ENCODE measurements around the gene CA6.
"Not testable (repeated sequence)": the region's sequence is repeated elsewhere in the genome, so short reads cannot be mapped to it uniquely, and the experiment has no call there.

DNA sequence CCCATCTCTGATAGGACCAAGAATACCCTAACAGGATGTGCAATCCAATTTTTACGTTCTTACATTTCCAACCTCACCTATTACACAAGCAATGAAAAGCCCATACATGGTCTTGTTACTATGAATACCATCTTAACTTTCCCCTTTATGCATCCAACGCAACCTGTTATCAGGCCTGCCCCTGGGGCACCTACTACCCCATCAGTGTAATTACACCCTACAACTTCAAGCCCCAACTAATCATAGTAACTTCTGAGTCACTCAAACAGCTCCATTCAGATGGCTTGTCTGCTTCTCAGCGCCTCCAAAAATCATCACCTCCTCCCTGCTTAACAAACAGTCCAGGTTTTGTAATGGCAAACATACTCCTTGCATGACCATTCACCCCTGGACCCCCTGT, 48.9 kb upstream of the CA6 start:
- TF ChIP-seq, protein P1, sequence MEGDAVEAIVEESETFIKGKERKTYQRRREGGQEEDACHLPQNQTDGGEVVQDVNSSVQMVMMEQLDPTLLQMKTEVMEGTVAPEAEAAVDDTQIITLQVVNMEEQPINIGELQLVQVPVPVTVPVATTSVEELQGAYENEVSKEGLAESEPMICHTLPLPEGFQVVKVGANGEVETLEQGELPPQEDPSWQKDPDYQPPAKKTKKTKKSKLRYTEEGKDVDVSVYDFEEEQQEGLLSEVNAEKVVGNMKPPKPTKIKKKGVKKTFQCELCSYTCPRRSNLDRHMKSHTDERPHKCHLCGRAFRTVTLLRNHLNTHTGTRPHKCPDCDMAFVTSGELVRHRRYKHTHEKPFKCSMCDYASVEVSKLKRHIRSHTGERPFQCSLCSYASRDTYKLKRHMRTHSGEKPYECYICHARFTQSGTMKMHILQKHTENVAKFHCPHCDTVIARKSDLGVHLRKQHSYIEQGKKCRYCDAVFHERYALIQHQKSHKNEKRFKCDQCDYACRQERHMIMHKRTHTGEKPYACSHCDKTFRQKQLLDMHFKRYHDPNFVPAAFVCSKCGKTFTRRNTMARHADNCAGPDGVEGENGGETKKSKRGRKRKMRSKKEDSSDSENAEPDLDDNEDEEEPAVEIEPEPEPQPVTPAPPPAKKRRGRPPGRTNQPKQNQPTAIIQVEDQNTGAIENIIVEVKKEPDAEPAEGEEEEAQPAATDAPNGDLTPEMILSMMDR (IDR thresholded peaks at IDR 0.05), result not testable (repeated sequence)
- TF ChIP-seq SP1 (CRISPR knock-in tag; conservative IDR thresholded peaks at IDR 0.05), result not testable (repeated sequence)

Measured in WTC11 (cell line).